Progenitor cell of endocrine pancreas (in vitro differentiated cells): ENCODE data around the gene SAE1. TPM values are rescaled to one million over a fixed set of nuclear protein-coding genes. Genes with fewer than 3 reads are reported as not detected.
"Not testable (repeated sequence)": the region's sequence is repeated elsewhere in the genome, so short reads cannot be mapped to it uniquely, and the experiment has no call there.

Experiments used
- DNase-seq: peaks from one replicate; pipeline ENCODE4 v3.0.0; 2021; ENCODE audit warnings: low spot score; ENCODE audit not compliant: unreplicated experiment
- H3K27ac Mint-ChIP-seq: 2 replicates; pipeline ENCODE4 v1.8.0; 2021; ENCODE audit warnings: mild to moderate bottlenecking, moderate library complexity, mixed read lengths
- H3K27me3 Mint-ChIP-seq: 2 replicates; pipeline ENCODE4 v1.8.0; 2021; ENCODE audit warnings: mixed read lengths
- H3K36me3 Mint-ChIP-seq: 2 replicates; pipeline ENCODE4 v1.8.0; 2022; ENCODE audit warnings: mixed read lengths; ENCODE audit not compliant: insufficient read depth
- H3K4me1 Mint-ChIP-seq: 2 replicates; pipeline ENCODE4 v1.8.0; 2021; ENCODE audit warnings: low read depth, mixed read lengths
- H3K4me3 Mint-ChIP-seq: 2 replicates; pipeline ENCODE4 v1.8.0; 2021; ENCODE audit warnings: low read depth, mild to moderate bottlenecking, moderate library complexity, mixed read lengths
- H3K9me3 Mint-ChIP-seq: 2 replicates; pipeline ENCODE4 v1.8.0; 2021; ENCODE audit warnings: low read depth, mixed read lengths
- total RNA-seq: library from RNA; stranded (reverse); gene quantifications from 2 replicates; pipeline ENCODE4 v1.2.1, GENCODE V29; 2021
- TF ChIP-seq, protein P1 (sequence below): fragments of 200-600 bp; sonication (generic); IDR thresholded peaks from one replicate; pipeline ENCODE4 v1.5.0; 2021; ENCODE audit warnings: antibody characterized with exemption, mild to moderate bottlenecking; ENCODE audit not compliant: unreplicated experiment

The SAE1 gene
- total RNA-seq, 1 donor from 2014 or later: 173 TPM

DNA sequence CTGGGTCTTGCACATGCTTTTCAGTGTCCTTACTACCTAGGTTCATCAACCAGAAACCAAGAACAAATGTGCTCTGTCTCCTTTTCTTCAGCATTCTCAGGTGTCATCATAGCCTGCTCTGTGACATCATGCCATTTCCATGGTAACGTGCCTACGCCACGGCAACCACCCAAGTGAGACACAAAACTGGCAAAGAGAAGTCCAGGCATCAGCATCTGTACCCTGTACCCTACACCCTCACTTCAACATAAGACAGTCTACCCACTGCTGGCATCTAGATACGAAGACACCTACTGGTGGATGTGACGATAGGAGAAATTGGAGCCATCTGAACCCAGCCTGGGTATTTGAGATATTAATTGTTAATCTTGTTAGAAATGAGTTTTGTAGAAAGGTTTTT lies 30.3 kb upstream of the SAE1 start:
- TF ChIP-seq, protein P1, sequence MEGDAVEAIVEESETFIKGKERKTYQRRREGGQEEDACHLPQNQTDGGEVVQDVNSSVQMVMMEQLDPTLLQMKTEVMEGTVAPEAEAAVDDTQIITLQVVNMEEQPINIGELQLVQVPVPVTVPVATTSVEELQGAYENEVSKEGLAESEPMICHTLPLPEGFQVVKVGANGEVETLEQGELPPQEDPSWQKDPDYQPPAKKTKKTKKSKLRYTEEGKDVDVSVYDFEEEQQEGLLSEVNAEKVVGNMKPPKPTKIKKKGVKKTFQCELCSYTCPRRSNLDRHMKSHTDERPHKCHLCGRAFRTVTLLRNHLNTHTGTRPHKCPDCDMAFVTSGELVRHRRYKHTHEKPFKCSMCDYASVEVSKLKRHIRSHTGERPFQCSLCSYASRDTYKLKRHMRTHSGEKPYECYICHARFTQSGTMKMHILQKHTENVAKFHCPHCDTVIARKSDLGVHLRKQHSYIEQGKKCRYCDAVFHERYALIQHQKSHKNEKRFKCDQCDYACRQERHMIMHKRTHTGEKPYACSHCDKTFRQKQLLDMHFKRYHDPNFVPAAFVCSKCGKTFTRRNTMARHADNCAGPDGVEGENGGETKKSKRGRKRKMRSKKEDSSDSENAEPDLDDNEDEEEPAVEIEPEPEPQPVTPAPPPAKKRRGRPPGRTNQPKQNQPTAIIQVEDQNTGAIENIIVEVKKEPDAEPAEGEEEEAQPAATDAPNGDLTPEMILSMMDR: no peak
- DNase-seq: no peak
- Mint-ChIP-seq H3K4me3 (no peak overlapping the region), H3K27me3 (no peaks in the 10 kb centered on the region), H3K9me3 (no peaks in the 10 kb centered on the region), H3K27ac (peak overlapping the region; percentile 98), H3K36me3 (peaks cover 3% of the 10 kb centered on the region), H3K4me1 (peaks cover 55% of the 10 kb centered on the region)

DNA sequence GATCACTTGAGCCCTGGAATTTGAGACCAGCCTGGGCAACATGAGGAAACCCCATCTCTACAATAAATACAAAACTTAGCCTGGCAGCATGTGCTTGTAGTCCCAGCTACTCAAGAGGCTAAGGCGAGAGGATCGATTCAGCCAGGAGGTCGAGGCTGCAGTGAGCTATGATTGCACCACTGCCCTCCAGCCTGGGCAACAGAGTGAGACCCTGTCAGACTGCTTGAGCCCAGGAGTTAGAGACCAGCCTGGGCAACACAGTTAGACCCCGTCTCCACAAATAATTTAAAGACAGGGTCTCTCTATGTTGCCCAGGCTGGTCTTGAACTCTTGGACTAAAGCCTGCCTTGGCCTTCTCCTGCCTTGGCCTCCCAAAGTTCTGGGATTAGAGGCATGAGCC lies 29.5 kb upstream of the SAE1 start:
- H3K4me1 Mint-ChIP-seq: peaks cover 52% of the 10 kb centered on the region
- H3K4me3 Mint-ChIP-seq, H3K36me3 Mint-ChIP-seq, H3K27me3 Mint-ChIP-seq, H3K27ac Mint-ChIP-seq, H3K9me3 Mint-ChIP-seq, DNase-seq: not testable (repeated sequence)

- no peak for DNase-seq
- Mint-ChIP-seq H3K27ac (peak overlapping the region; percentile 37), H3K4me3 (no peak overlapping the region), H3K36me3 (peaks cover 6% of the 10 kb centered on the region), H3K27me3 (no peaks in the 10 kb centered on the region), H3K9me3 (no peaks in the 10 kb centered on the region), H3K4me1 (peaks cover 54% of the 10 kb centered on the region)
- TF ChIP-seq, protein P1: no peak
Measured at GRCh38 chr19:47102346-47103060, 28.1 kb upstream of the SAE1 start.

DNA sequence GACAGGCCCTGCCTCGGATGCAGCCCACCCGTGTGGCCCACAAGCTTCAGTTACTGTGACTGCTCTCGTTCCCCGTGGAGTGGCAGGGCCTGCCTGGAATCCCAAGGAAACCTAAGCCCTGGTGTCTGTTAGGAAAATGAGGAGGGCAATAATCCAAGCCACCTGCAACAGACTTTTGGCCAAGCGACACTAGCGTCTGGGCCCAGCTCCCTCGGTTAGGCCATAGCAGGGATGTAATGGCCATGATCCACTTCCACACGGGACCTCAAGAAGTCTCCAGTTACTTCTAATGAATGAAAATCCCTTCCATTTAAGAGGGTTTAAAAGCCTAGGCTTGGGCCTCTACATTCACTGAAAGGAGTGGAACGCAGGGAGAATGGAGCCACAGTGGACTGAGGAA lies 26.0 kb upstream of the SAE1 start:
- Mint-ChIP-seq H3K36me3 (peaks cover 9% of the 10 kb centered on the region), H3K27ac (no peak overlapping the region), H3K4me1 (peaks cover 61% of the 10 kb centered on the region)

GRCh38 chr19:47105874-47106273 lies 24.8 kb upstream of the SAE1 start:
- Mint-ChIP-seq H3K9me3 (no peaks in the 10 kb centered on the region), H3K4me1 (peaks cover 57% of the 10 kb centered on the region), H3K36me3 (peaks cover 15% of the 10 kb centered on the region), H3K27me3 (no peaks in the 10 kb centered on the region), H3K27ac (peak overlapping the region; percentile 10), H3K4me3 (no peak overlapping the region)
- TF ChIP-seq, protein P1: no peak
- no peak for DNase-seq

More for the DNA sequence above, 26.0 kb upstream of the SAE1 start:
- TF ChIP-seq, protein P1: no peak
- Mint-ChIP-seq H3K27me3 (no peaks in the 10 kb centered on the region), H3K9me3 (no peaks in the 10 kb centered on the region), H3K4me3 (no peak overlapping the region)
- DNase-seq: no peak

GRCh38 chr19:47106821-47107201 lies 23.8 kb upstream of the SAE1 start:
- DNase-seq: no peak
- Mint-ChIP-seq H3K27ac (peak overlapping the region; percentile 30), H3K27me3 (no peaks in the 10 kb centered on the region), H3K9me3 (no peaks in the 10 kb centered on the region), H3K36me3 (peaks cover 15% of the 10 kb centered on the region), H3K4me1 (peaks cover 57% of the 10 kb centered on the region), H3K4me3 (peak overlapping the region; percentile 43)
- TF ChIP-seq, protein P1: no peak
